ENCODE measurements around the gene GAS2L2.
"Not testable (repeated sequence)": the region's sequence is repeated elsewhere in the genome, so short reads cannot be mapped to it uniquely, and the experiment has no call there.

The GAS2L2 gene

DNA sequence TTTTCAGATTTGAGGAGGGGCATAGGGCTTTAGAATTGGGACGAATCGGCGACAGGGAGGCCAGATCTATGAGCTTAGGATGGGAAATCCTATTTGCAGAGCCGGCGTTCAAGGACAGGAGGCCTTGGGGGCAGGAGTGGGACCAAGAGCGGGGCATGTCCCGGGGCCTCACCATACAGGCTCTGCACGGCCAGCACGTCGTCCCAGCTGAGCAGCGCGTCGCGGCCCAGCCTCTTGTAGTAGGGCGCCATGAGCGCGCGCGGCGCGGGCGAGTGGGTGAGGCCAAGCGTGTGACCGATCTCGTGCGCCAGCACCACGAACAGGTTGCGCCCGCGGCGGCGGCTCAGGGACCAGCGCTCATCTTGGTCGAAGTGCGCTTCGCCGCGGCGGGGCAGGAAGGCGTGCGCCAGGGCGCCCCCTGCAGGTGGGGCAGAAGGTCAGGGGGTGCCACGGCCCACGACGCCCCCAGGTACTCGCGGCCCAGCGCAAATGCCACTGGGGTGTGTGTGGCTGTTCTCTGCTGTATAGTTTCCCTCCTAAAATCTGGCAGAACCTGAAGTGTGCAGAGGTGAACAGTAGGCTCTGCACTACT lies 17.0 kb upstream of the GAS2L2 start:
- DNase-seq = no peak

DNA sequence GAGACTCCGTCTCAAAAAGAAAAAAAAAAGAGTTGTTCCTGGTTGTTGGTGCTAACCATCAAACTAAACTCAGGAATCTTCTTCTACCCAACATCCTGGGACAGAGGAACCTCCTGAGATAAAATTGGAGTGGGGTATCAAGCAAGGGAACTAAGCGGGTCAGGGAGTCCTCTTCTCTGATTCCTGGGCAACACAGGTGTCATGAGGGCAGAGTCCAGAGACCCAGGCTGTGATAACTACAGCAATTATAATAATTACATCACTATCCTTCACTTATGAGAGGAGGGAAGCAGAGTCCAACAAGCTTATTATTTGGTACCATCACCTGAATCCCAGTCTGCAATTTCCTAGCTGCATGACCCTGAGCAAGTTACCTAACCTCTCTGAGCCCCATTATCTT lies 15.8 kb upstream of the GAS2L2 start:
- no peak for DNase-seq

GRCh38 chr17:35766903-35767510 lies 14.0 kb upstream of the GAS2L2 start:
- DNase-seq = peak; percentile 5

GRCh38 chr17:35766489-35766877 lies 13.4 kb upstream of the GAS2L2 start:
- no peak for DNase-seq

- DNase-seq = no peak
These were observed 12.9 kb upstream of the GAS2L2 start for GRCh38 chr17:35765756-35766488.

DNA sequence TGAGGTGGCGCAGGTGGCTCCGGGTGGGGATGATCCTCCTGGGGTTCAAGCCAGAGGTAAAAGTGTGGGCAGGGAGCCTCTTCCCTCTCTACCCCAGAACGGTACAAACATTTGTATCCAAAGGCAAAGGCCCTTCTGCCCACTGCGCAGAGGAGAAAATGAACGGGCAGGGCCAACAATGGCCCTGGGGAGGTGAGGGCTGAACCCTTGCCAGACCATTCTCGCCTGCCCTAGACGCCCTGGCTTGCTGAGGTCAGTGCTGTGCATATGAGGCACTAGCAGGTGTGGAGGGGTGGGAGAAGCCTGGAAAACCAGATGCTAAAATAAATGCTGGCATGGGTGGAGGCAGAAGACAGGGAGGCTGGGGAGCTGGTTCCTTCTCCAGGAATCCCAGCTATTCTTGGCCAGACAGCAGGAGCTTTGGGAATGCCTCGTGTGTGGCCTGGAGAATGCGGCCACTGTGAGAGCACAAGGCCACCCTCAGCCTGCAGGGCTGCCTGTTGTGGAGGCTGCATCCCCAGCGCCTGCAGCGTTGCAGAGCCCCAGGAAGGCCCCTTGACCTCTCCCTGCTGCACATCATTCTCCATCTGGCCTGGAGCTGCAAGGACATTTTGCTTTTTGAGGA lies 12.2 kb upstream of the GAS2L2 start:
- no peak for DNase-seq

GRCh38 chr17:35764123-35764991 lies 11.3 kb upstream of the GAS2L2 start:
- peak; percentile 45 for DNase-seq

- no peak for DNase-seq
These were observed 10.7 kb upstream of the GAS2L2 start for GRCh38 chr17:35763767-35764122.

DNA sequence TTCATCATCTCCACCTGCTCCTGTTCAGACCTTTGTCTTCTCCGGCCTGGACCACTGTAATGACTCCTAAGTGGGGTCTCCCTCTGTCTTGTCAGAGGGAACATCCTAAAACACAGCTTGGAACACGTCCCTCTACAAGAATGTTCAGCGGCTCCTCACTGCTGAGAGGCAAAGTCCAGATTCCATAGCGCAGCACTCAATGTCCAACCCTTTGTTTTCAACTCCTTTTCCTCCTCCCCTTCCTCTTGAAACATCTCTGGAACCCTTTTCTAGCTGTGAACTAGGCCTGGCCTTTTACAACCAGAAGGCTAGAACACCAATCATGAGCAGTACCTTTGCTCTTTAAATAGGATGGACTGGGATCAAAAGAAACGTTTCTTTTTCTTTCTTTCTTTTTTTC lies 8.6 kb upstream of the GAS2L2 start:
- no peak for DNase-seq

DNA sequence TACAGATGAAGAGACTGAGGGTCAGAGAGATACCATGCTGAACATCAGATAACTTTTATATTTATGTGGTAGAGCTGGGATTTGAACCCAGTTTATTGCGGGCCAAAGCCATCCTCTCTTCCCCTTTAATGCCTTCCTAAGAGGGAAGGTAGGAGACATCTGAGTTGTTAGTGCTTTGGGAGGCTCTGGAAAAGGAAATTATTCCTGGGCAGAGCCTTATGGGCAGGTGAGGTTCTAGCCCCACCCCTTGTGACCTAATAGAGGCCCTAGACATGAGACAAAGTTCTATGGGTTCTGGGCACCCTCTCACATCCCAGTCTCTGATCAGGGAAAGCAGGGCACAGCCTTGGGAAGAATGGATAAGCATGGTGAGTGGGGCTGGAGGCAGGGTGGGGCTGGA lies 7.5 kb upstream of the GAS2L2 start, which contains the start of gene C17orf50:
Gene C17orf50 (plus strand): TSS at position 301 of the 400 bp plus-strand sequence. CDS start 55 bp downstream, at position 356.
- DNase-seq = no peak

DNA sequence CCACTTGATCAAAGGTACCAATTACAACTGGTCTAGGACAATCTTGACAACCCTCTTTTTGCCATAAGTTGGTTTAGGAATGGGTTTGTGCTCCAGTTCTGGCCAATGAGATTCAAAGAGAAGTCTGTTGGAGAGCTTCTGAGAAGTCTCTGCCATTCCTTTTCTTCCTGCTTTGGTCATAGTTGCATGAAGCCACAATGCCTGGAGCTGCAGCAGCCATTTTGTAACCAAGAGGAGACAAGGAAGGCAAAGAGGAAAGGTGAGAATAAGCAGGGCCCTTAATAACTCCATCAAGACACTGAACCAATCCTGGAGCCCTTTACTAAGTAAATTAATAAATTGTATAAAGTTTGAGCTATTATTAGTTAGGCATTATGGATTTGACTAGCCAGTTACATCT lies 4.2 kb upstream of the GAS2L2 start:
- no peak for DNase-seq

DNA sequence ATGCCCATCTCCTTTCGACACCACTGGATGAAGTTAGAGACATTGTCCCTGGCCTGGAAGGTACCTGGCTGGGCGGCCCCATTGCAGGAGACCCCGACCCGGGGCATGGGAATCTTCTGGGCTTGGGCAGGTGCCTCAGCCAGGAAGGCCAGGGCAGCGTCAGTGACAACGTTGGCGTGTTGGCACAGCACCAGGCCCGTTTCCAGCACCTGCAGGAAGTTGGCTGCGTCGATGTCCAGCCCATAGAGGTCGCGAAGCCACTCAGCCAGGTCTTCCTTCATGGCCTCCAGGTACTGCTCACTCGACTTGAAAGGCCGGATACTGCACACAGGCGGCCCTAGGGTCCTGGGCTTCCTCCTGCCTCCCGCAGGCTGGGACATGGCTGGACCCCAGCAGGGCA lies 568 bp downstream of the GAS2L2 start:
- no peak for DNase-seq

DNA sequence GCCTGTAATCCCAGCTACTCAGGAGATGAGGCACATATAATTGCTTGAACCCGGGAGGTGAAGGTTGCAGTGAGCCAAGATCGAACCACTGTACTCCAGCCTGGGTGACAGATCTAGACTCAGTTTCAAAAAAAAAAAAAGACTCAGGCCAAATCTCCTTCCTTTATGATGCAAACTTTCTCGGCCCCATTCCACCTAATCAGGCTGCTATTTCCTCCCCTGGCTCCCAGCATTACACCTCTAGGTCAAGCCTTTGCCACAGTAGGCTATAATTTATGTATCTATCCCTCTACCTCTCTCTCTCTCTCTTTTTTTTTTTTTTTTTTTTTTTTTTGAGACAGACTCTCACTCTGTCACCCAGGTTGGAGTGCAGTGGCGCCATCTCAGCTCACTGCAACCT lies 1.5 kb downstream of the GAS2L2 start:
- not testable (repeated sequence) for DNase-seq

GRCh38 chr17:35750526-35751395 lies 2.3 kb downstream of the GAS2L2 start:
- no peak for DNase-seq

GRCh38 chr17:35749560-35750412 lies 3.3 kb downstream of the GAS2L2 start:
- no peak for DNase-seq

DNA sequence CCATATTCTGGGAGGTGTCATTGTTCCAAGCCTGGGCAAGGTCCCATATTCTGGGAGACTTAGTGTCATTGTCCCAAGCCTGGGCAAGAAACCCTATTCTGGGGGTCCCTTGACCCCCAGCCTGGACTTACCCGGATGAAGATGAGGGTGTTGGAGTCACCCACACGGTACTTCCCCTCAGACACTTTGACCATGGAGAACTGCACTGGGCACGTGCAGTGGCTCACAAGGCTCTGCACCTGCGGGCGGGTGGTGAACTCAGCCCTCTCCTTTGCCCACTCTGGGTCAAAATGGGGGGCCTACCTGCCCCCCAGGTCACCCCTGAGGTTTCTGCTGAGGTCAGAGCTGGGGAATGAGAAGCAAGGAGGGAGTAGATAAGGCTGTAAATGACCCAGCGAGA lies 4.1 kb downstream of the GAS2L2 start:
- no peak for DNase-seq

- no peak for DNase-seq
These were observed 4.6 kb downstream of the GAS2L2 start for GRCh38 chr17:35748341-35748841.

DNA sequence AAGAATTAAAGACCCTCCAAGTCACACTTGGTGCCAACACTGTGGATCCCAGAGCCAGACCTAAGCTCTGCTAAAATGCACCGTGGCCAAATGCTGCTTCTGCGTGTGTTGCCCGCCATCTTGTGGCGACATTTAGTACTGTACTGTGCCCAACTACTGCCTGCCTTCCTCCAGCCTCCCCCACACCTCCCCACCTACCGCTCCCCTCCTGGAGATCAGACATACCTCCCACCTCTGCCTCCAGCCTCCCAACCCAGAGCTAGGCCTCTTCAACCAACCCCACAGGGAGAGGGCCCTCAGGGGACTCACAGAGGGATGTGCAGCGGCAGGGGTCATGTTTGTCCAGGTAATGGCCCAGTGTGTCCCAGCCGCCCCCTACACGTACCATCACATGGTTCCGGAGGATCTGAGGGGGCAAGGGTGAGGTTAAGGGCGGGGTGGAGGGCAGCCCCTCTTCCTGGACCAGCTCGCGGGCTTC lies 5.5 kb downstream of the GAS2L2 start:
- DNase-seq = no peak

GRCh38 chr17:35745749-35746320 lies 7.2 kb downstream of the GAS2L2 start:
- DNase-seq = no peak

- no peak for DNase-seq
These were observed 7.8 kb downstream of the GAS2L2 start for GRCh38 chr17:35745246-35745645.

Data from GF-D8 (cell line).